OCI-LY7 (cell line): ENCODE results near the gene OIP5. TPM values are rescaled to one million over a fixed set of nuclear protein-coding genes. Genes with fewer than 3 reads are reported as not detected.

Experiments used
- BruUV-seq: library from RNA; stranded (reverse); fragments of 400-500 nt; replicated peaks from 2 replicates; lab custom pipeline; 2021; lab: Mats Ljungman, UMichigan
- CTCF ChIA-PET: fragments of 300-600 bp; sonication (Branson Sonifier 250); formaldehyde crosslinking; loops from one replicate; lab custom pipeline; 2022; ENCODE audit warnings: antibody characterized with exemption; ENCODE audit not compliant: unreplicated experiment; lab: Charles Lee
- POLR2A ChIA-PET: fragments of 300-600 bp; sonication (Branson Sonifier 250); formaldehyde crosslinking; loops from one replicate; lab custom pipeline; 2022; ENCODE audit warnings: antibody characterized with exemption; lab: Charles Lee
- DNase-seq: peaks from one replicate; pipeline ENCODE4 v3.0.0-alpha.2; 2015; ENCODE audit warnings: low spot score
- H2AFZ ChIP-seq: fragments of 200-600 bp; sonication (generic), shearing (Covaris generic); 2 replicates; pipeline ENCODE4 v1.6.1; 2014; ENCODE audit warnings: mild to moderate bottlenecking, antibody characterized with exemption, low read length, moderate library complexity
- H3K27ac ChIP-seq: fragments of 200-600 bp; sonication (generic); 2 replicates; pipeline ENCODE4 v1.5.1; 2014; ENCODE audit warnings: mixed run types, low read depth, mild to moderate bottlenecking, moderate library complexity, low read length, inconsistent platforms; ENCODE audit not compliant: poor library complexity, severe bottlenecking
- H3K36me3 ChIP-seq: fragments of 200-600 bp; sonication (generic); 2 replicates; pipeline ENCODE4 v1.6.1; 2014; ENCODE audit warnings: mild to moderate bottlenecking, antibody characterized with exemption, low read length, moderate library complexity, mixed read lengths; ENCODE audit not compliant: insufficient read depth
- H3K4me1 ChIP-seq: fragments of 200-600 bp; sonication (generic); 2 replicates; pipeline ENCODE4 v1.5.1; 2014; ENCODE audit warnings: mild to moderate bottlenecking, low read length; ENCODE audit not compliant: insufficient read depth, poor library complexity, severe bottlenecking
- H3K4me2 ChIP-seq: fragments of 200-600 bp; sonication (generic); 2 replicates; pipeline ENCODE4 v1.6.1; 2014; ENCODE audit warnings: mild to moderate bottlenecking, low read length
- H3K4me3 ChIP-seq: fragments of 200-600 bp; sonication (generic); 2 replicates; pipeline ENCODE4 v1.5.1; 2014; ENCODE audit warnings: mild to moderate bottlenecking, low read depth, low read length; ENCODE audit not compliant: poor library complexity, severe bottlenecking
- H3K79me2 ChIP-seq: fragments of 200-600 bp; sonication (generic); 2 replicates; pipeline ENCODE4 v1.6.1; 2016; ENCODE audit warnings: low read depth, mild to moderate bottlenecking, low read length, moderate library complexity, mixed read lengths; ENCODE audit not compliant: insufficient read depth
- H3K9me2 ChIP-seq: fragments of 200-600 bp; sonication (generic); 2 replicates; pipeline ENCODE4 v1.6.1; 2016; ENCODE audit warnings: mild to moderate bottlenecking, low read length, mixed read lengths; ENCODE audit not compliant: insufficient read depth
- H3K9me3 ChIP-seq: fragments of 200-600 bp; sonication (generic); 2 replicates; pipeline ENCODE4 v1.6.1; 2014; ENCODE audit warnings: mild to moderate bottlenecking, mixed run types, low read length, mixed read lengths
- H4K20me1 ChIP-seq: fragments of 200-600 bp; sonication (generic); 2 replicates; pipeline ENCODE4 v1.6.1; 2014; ENCODE audit warnings: mild to moderate bottlenecking, antibody characterized with exemption, low read length, moderate library complexity, mixed read lengths; ENCODE audit not compliant: insufficient read depth
- EZH2phosphoT487 ChIP-seq: fragments of 200-600 bp; sonication (generic); IDR thresholded peaks from 2 replicates; pipeline ENCODE4 v1.6.1; 2018; ENCODE audit warnings: low read depth, borderline replicate concordance, mild to moderate bottlenecking, mixed run types, antibody characterized with exemption, low read length, moderate library complexity, mixed read lengths
- intact Hi-C: fragments of 100-400 bp; cut with micrococcal nuclease; formaldehyde crosslinking; loops from one replicate; pipeline ENCODE4 v1.10.0; 2022; ENCODE audit not compliant: unreplicated experiment
- total RNA-seq, 2 experiments: library from RNA; depleted of rRNA in 1 of 2; stranded (reverse); fragments of >200 nt in 1 of 2; shearing (Covaris generic) in 1 of 2; gene quantifications; 2 replicates each; pipeline ENCODE4 v1.2.3, GENCODE V29; 2014 to 2022
- TF ChIP-seq, protein P1 (sequence below): fragments of 200-600 bp; sonication (generic); conservative IDR thresholded peaks from 2 replicates; pipeline ENCODE4 v1.5.1; 2014; ENCODE audit warnings: mild to moderate bottlenecking, antibody characterized with exemption, low read length, moderate library complexity, mixed read lengths

OIP5 gene
- total RNA-seq, 2 experiments from 2014 or later: 28.4 to 42.5 TPM

DNA sequence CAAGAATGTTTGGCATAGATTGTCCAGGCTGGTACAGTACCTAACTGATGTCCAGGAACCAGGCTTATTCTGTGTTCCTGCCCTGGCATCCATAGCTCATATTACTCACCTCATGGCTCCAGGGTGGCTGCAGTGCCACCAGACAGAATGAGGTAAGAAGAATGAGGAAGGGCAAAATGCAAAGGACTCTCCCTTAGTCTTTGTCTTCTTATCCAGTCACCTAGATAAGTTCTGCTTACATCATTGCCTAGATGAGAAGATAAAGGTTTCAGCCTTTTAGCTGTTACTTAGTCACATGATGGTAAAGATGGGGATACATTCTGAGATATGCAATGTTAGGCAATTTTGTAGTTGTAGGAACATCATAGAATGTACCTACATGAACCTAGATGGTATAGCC, 55.6 kb downstream of the OIP5 start:
- no peak overlapping the region for H3K27ac ChIP-seq
- intact Hi-C loops: no loop called here
- BruUV-seq: no TSS peak
- no peaks in the 10 kb centered on the region for H3K4me1 ChIP-seq
- no peaks in the 10 kb centered on the region for H3K9me3 ChIP-seq
- no peaks in the 10 kb centered on the region for H4K20me1 ChIP-seq
- no peak for TF ChIP-seq EZH2phosphoT487
- TF ChIP-seq, protein P1, sequence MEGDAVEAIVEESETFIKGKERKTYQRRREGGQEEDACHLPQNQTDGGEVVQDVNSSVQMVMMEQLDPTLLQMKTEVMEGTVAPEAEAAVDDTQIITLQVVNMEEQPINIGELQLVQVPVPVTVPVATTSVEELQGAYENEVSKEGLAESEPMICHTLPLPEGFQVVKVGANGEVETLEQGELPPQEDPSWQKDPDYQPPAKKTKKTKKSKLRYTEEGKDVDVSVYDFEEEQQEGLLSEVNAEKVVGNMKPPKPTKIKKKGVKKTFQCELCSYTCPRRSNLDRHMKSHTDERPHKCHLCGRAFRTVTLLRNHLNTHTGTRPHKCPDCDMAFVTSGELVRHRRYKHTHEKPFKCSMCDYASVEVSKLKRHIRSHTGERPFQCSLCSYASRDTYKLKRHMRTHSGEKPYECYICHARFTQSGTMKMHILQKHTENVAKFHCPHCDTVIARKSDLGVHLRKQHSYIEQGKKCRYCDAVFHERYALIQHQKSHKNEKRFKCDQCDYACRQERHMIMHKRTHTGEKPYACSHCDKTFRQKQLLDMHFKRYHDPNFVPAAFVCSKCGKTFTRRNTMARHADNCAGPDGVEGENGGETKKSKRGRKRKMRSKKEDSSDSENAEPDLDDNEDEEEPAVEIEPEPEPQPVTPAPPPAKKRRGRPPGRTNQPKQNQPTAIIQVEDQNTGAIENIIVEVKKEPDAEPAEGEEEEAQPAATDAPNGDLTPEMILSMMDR: no peak
- DNase-seq: no peak
- no peak overlapping the region for H2AFZ ChIP-seq
- ChIA-PET POLR2A (no interaction called here), CTCF (no interaction called here)
- no peaks in the 10 kb centered on the region for H3K9me2 ChIP-seq
- H3K4me3 ChIP-seq: no peak overlapping the region
- H3K4me2 ChIP-seq: no peak overlapping the region
- peaks cover 26% of the 10 kb centered on the region for H3K36me3 ChIP-seq
- H3K79me2 ChIP-seq: no peaks in the 10 kb centered on the region

DNA sequence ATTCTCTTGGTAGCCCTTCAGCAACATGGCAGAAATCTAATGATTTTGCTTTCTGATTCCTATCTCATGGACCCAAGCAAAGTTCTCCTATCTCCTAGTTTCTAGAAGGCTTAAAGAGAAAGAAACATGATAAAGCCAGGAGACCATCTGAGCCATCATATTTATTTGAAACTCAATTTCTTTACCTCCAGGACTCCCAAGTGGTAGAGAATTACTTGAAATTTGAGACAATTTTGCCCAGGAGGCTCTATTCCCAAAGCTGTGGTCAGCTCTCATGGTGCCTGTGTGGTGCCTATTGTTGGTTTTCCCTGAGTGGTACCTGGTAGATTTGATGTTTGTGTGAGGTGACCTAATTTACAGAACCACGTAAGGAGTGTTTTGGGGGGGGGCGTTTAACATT, 62.5 kb downstream of the OIP5 start:
- no peak overlapping the region for H3K4me3 ChIP-seq
- ChIA-PET POLR2A (interaction anchor here (0.6 kb wide), 1 partner anchor 62 kb away, joined by 3 read pairs; the partner anchor contains the start of genes NUSAP1 and OIP5), CTCF (no interaction called here)
- TF ChIP-seq, protein P1: no peak
- H3K4me1 ChIP-seq: no peaks in the 10 kb centered on the region
- no peaks in the 10 kb centered on the region for H3K9me3 ChIP-seq
- no peaks in the 10 kb centered on the region for H4K20me1 ChIP-seq
- H3K27ac ChIP-seq: no peak overlapping the region
- H3K79me2 ChIP-seq: no peaks in the 10 kb centered on the region
- no peak overlapping the region for H2AFZ ChIP-seq
- H3K9me2 ChIP-seq: no peaks in the 10 kb centered on the region
- no TSS peak for BruUV-seq
- peaks cover 15% of the 10 kb centered on the region for H3K36me3 ChIP-seq
- no peak overlapping the region for H3K4me2 ChIP-seq
- no peak for DNase-seq
- intact Hi-C loops: no loop called here

DNA sequence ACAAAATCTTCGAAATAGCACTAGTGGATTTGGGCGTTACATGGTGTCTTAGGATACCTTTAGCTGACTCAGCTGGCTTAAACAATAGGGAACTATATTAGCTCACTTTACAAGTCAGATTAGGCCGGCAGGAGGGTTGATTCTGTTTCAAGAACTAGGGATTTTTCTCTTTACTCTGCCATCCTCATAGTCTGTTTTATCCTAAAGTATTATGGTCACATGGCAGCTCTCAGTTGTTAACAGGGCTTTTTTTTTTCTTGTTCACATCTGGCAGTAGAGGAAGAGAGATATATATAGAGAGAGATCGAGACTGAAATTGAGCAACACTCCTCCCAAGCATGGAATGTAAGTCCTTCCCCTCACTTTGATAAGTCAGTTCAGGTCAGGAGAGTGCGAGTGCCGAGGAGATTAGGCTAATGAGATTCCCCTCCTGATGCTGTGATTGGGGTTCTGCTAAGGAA, 68.5 kb downstream of the OIP5 start:
- Histone ChIP-seq H2AFZ (no peak overlapping the region), H3K4me2 (no peak overlapping the region), H3K9me3 (no peaks in the 10 kb centered on the region), H4K20me1 (no peaks in the 10 kb centered on the region), H3K4me1 (peaks cover 6% of the 10 kb centered on the region), H3K27ac (no peak overlapping the region), H3K36me3 (peaks cover 28% of the 10 kb centered on the region), H3K9me2 (no peaks in the 10 kb centered on the region), H3K4me3 (no peak overlapping the region), H3K79me2 (no peaks in the 10 kb centered on the region)
- no TSS peak for BruUV-seq
- TF ChIP-seq, protein P1: no peak
- TF ChIP-seq EZH2phosphoT487: no peak
- CTCF ChIA-PET: no interaction called here
- intact Hi-C loops: no loop called here
- DNase-seq: no peak
- POLR2A ChIA-PET: no interaction called here
